Stimulated activated CD4-positive, alpha-beta T cell treated with anti-CD3 and anti-CD28 coated beads, Interleukin-12 subunit alpha, Interleukin-12 subunit beta, amount 100 ng/mL, for 24 hours (primary cell): ENCODE measurements around the gene TBXT.

Experiments
- DNase-seq, 2 experiments: peaks; one replicate each; pipeline ENCODE4 v3.0.0-alpha.2; 2020; ENCODE audit warnings: low read depth in 2 of 2

The TBXT gene

GRCh38 chr6:166112580-166112979 is 55.1 kb downstream of the TBXT start:
- no peak for DNase-seq

- no peak for DNase-seq
Measured at GRCh38 chr6:166109608-166110007, 58.0 kb downstream of the TBXT start.
